Measurements from ENCODE around the gene TST. TPM values are rescaled to one million over a fixed set of nuclear protein-coding genes. Genes with fewer than 3 reads are reported as not detected.
"Not testable (repeated sequence)": the region's sequence is repeated elsewhere in the genome, so short reads cannot be mapped to it uniquely, and the experiment has no call there.

The TST gene
- total RNA-seq, 1 donor from 2014 or later, result 48.1 TPM

DNA sequence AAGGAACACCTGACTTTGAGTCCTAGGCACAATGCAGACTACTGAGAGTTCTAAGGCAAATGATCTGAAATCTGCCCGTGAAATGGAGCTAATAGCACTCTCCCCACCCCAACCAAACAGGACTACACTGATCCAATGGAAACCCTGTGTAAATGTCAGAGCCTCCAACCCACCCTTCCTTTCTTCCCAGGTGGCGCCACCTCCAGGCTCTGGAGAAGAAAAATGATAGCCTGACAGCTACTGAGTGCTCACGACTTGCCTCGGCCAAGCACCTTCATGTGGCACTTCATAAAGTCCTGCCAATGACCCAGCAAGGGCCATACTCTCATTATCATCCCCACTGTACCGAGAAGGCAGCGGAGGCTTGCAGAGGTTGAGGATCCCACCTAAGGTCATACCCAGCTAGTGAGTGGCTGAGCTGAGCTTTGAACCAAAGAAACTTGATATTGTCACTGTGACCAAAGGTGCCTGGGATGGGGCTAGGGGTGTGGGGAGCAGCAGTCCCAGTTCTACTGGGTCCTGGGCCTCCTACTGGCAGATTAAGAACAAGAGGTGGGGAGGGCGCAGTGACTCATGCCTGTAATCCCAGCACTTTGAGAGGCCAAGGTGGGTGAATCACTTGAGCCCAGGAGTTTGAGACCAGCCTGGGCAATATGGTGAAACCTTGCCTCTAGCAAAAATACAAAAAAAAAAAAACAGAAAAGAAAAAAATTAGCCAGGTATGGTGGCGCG lies 20.5 kb downstream of the TST start:
- TF ChIP-seq, protein P1, sequence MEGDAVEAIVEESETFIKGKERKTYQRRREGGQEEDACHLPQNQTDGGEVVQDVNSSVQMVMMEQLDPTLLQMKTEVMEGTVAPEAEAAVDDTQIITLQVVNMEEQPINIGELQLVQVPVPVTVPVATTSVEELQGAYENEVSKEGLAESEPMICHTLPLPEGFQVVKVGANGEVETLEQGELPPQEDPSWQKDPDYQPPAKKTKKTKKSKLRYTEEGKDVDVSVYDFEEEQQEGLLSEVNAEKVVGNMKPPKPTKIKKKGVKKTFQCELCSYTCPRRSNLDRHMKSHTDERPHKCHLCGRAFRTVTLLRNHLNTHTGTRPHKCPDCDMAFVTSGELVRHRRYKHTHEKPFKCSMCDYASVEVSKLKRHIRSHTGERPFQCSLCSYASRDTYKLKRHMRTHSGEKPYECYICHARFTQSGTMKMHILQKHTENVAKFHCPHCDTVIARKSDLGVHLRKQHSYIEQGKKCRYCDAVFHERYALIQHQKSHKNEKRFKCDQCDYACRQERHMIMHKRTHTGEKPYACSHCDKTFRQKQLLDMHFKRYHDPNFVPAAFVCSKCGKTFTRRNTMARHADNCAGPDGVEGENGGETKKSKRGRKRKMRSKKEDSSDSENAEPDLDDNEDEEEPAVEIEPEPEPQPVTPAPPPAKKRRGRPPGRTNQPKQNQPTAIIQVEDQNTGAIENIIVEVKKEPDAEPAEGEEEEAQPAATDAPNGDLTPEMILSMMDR (IDR thresholded peaks at IDR 0.05), result no peak
- no peaks in the 10 kb centered on the region for H3K9me3 ChIP-seq
- intact Hi-C loops (cut with DNase I), result no loop called here
- no peak for DNase-seq
- ATAC-seq, result no peak
- H3K27ac ChIP-seq, result no peak overlapping the region
- H3K4me1 ChIP-seq, result no peaks in the 10 kb centered on the region
- H3K4me3 ChIP-seq, result no peak overlapping the region
- H3K27me3 ChIP-seq, result no peaks in the 10 kb centered on the region
- H3K36me3 ChIP-seq, result no peaks in the 10 kb centered on the region

DNA sequence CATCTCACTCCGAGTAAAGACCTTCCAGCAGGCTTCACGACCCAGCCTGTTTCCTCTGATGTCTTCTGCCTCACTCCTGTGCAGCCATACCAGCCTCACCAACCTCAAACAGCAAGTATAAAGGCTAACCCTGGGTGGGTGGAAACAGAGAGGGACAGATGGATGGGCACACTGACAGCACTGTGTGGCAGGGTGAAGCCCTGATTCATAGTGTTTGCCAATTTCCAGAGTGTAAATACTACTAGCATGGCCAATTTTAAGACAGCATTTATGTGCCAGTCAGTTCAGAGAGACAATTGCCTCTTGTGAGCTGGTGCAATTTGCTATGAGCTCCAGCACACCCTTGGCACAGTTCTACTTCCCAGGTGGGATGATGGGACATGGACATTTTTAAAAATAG lies 21.5 kb downstream of the TST start:
- no peak overlapping the region for H3K27ac ChIP-seq

DNA sequence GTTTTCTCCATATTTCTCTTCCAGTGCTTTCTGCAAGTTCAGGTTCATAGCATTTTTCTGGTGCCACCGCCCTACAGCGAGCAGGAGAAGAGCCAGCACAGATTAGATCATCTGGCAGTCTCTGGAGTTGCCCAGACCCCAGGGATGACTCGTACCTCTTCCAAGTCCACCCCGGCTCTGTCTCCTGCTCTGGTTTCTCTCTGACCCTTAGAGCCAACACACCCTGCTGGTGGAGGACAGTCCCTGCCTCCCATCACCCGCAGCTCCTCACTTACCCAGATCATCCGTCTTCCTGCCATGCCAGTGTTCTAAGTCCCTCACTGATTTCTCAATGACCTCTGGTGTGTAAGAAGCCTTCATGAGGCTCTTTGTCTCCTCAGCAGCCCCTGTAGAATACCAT lies 28.0 kb downstream of the TST start:
- DNase-seq, result no peak
- peaks cover 3% of the 10 kb centered on the region for H3K9me3 ChIP-seq
- H3K4me1 ChIP-seq, result no peaks in the 10 kb centered on the region
- H3K4me3 ChIP-seq, result no peak overlapping the region
- peaks cover 24% of the 10 kb centered on the region for H3K27me3 ChIP-seq
- TF ChIP-seq, protein P1 (IDR thresholded peaks at IDR 0.05), result no peak
- intact Hi-C loops (cut with DNase I), result no loop called here
- H3K27ac ChIP-seq, result no peak overlapping the region
- H3K36me3 ChIP-seq, result no peaks in the 10 kb centered on the region
- no peak for ATAC-seq

More for the DNA sequence above, 21.5 kb downstream of the TST start:
- no peaks in the 10 kb centered on the region for H3K4me1 ChIP-seq
- H3K9me3 ChIP-seq, result no peaks in the 10 kb centered on the region
- H3K27me3 ChIP-seq, result no peaks in the 10 kb centered on the region
- TF ChIP-seq, protein P1 (IDR thresholded peaks at IDR 0.05), result no peak
- no peaks in the 10 kb centered on the region for H3K36me3 ChIP-seq
- ATAC-seq, result no peak
- DNase-seq, result no peak
- no peak overlapping the region for H3K4me3 ChIP-seq
- intact Hi-C loops (cut with DNase I), result no loop called here

DNA sequence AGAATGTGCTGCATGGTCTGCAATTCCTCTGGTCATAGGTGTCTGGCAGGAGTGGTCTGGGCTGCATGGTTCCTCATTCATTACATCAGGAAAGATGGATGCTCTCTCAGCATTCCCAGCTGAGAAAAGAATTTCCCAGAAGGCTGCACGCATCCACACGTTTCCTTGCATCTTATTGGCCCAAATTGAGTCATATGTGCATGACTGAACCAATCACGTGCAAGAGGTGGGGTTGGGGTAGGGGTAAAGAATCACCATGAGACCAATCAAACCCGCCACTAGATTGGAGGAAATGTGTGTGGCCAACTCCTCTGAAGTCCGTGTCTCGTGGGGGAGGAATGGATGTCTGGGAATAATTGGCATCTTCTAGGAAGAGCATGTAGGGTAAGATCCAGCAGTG lies 28.8 kb downstream of the TST start:
- peaks cover 24% of the 10 kb centered on the region for H3K27me3 ChIP-seq

DNA sequence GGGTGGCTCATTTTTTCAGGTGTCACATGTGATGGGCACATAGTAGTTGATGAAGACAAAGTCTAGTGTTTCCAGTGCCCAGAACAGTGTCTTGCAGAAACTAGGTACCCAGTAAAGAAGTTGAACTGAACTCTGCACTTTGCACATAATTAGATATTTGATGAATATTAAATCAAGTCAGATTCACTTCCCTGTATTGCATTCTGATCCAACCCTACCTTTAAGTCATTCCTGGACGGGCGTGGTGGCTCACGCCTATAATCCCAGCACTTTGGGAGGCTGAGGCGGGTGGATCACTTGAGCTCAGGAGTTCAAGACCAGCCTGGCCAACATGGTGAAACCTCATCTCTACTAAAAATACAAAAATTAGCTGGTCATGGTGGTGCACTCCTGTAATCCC lies 30.2 kb downstream of the TST start:
- intact Hi-C loops (cut with DNase I), result loop anchor here (10.0 kb wide), 1 partner anchor 204 kb away; no protein-coding TSS in a partner anchor
- Histone ChIP-seq H3K27me3 (peaks cover 24% of the 10 kb centered on the region), H3K9me3 (peaks cover 13% of the 10 kb centered on the region)
- not testable (repeated sequence) for H3K36me3 ChIP-seq, H3K4me1 ChIP-seq, ATAC-seq, H3K27ac ChIP-seq, DNase-seq, H3K4me3 ChIP-seq

More for the DNA sequence above, 28.8 kb downstream of the TST start:
- Histone ChIP-seq H3K4me1 (no peaks in the 10 kb centered on the region), H3K27ac (no peak overlapping the region), H3K36me3 (no peaks in the 10 kb centered on the region), H3K4me3 (no peak overlapping the region), H3K9me3 (peaks cover 11% of the 10 kb centered on the region)
- TF ChIP-seq, protein P1 (IDR thresholded peaks at IDR 0.05), result no peak
- intact Hi-C loops (cut with DNase I), result no loop called here
- ATAC-seq (no peak), DNase-seq (no peak)

DNA sequence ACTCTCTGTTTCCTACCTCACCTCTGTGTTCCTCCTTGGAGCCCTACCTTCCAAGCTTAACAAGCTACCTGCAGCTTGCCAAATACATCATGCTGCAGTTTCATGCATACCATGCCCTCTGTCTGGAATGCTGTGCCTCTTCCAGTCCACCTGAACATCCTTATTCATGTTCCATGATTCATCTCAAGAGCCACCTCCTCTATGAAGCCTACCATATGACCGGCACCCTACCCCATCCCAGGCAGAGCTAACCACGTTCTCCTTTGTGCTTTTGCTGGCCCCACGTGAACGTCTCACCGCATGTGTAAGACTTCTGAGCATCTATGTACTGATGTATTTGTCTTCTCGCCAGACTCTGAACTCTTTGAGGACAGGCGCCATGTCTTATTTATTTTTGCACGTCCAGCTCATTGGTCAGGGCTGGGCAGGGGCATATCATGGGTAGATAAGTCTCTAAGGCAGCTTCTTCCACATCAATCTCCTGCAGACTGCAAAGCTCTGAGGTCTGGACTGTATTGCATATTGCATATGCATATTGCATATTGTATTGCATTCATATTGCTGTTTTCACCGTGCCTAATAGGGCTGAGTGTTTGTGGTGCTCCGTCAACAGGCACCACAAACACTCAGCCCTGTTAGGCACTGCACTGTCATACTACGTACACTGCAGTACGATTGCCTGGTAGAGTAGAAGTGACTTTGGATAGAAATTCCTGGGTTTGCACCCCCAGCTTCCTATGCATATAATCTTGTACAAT lies 31.0 kb downstream of the TST start:
- H3K4me1 ChIP-seq, result no peaks in the 10 kb centered on the region
- H3K4me3 ChIP-seq, result no peak overlapping the region
- H3K27me3 ChIP-seq, result peaks cover 24% of the 10 kb centered on the region
- TF ChIP-seq, protein P1 (IDR thresholded peaks at IDR 0.05), result no peak
- H3K27ac ChIP-seq, result no peak overlapping the region
- DNase-seq, result no peak
- no peak for ATAC-seq
- intact Hi-C loops (cut with DNase I), result loop anchor here (10.0 kb wide), 1 partner anchor 203 kb away; no protein-coding TSS in a partner anchor
- H3K36me3 ChIP-seq, result no peaks in the 10 kb centered on the region
- H3K9me3 ChIP-seq, result peaks cover 13% of the 10 kb centered on the region
